Fibroblast of skin of abdomen (primary cell): Measurements from ENCODE around the gene AGFG2.
"Not testable (repeated sequence)": the region's sequence is repeated elsewhere in the genome, so short reads cannot be mapped to it uniquely, and the experiment has no call there.

Experiments used
- DNase-seq: peaks from one replicate; pipeline ENCODE4 v3.0.0-alpha.2; 2013

AGFG2 gene

GRCh38 chr7:100520138-100520537, 18.9 kb upstream of the AGFG2 start:
- DNase-seq, result no peak

- DNase-seq, result no peak
Measured at GRCh38 chr7:100521076-100521475, 17.9 kb upstream of the AGFG2 start.

GRCh38 chr7:100521909-100522593, 17.0 kb upstream of the AGFG2 start:
- not testable (repeated sequence) for DNase-seq

- not testable (repeated sequence) for DNase-seq
Measured at GRCh38 chr7:100523192-100523591, 15.8 kb upstream of the AGFG2 start.

GRCh38 chr7:100528108-100528866, 10.7 kb upstream of the AGFG2 start:
- not testable (repeated sequence) for DNase-seq

GRCh38 chr7:100532165-100533022, 6.6 kb upstream of the AGFG2 start:
- no peak for DNase-seq

GRCh38 chr7:100535982-100536381, 3.0 kb upstream of the AGFG2 start:
- DNase-seq, result not testable (repeated sequence)

- not testable (repeated sequence) for DNase-seq
Measured at GRCh38 chr7:100536695-100537094, 2.3 kb upstream of the AGFG2 start.

- DNase-seq, result no peak
Measured at GRCh38 chr7:100538348-100538653, 702 bp upstream of the AGFG2 start.

GRCh38 chr7:100539436-100540006, 518 bp downstream of the AGFG2 start:
- no peak for DNase-seq

GRCh38 chr7:100540073-100540723, 1.2 kb downstream of the AGFG2 start:
- no peak for DNase-seq

- not testable (repeated sequence) for DNase-seq
Measured at GRCh38 chr7:100541309-100541708, 2.3 kb downstream of the AGFG2 start.

GRCh38 chr7:100543586-100543985, 4.6 kb downstream of the AGFG2 start:
- DNase-seq, result no peak

GRCh38 chr7:100544386-100544785, 5.4 kb downstream of the AGFG2 start:
- no peak for DNase-seq

GRCh38 chr7:100544967-100545359, 6.0 kb downstream of the AGFG2 start:
- no peak for DNase-seq

GRCh38 chr7:100545360-100546128, 6.5 kb downstream of the AGFG2 start:
- peak; percentile 90 for DNase-seq

GRCh38 chr7:100546129-100546925, 7.3 kb downstream of the AGFG2 start:
- no peak for DNase-seq

GRCh38 chr7:100546926-100547800, 8.2 kb downstream of the AGFG2 start:
- DNase-seq, result no peak

GRCh38 chr7:100547872-100548271, 8.9 kb downstream of the AGFG2 start:
- DNase-seq, result peak; percentile 33

GRCh38 chr7:100548446-100548845, 9.4 kb downstream of the AGFG2 start:
- DNase-seq, result peak; percentile 57
